Endothelial cell of umbilical vein (primary cell): ENCODE results near the gene COL23A1. TPM values are rescaled to one million over a fixed set of nuclear protein-coding genes. Genes with fewer than 3 reads are reported as not detected.

Source experiments
- BruUV-seq: library from RNA; stranded (reverse); fragments of 400-500 nt; replicated peaks from 2 replicates; lab custom pipeline; 2021; lab: Mats Ljungman, UMichigan
- CTCF ChIA-PET: fragments of 300-600, 350-600 bp; sonication (Branson Sonifier 250); formaldehyde crosslinking; loops from one replicate; lab custom pipeline; 2021; ENCODE audit warnings: antibody characterized with exemption, inconsistent platforms; lab: Charles Lee
- POLR2A ChIA-PET: fragments of 300-600, 350-600 bp; sonication (Branson Sonifier 250); formaldehyde crosslinking; loops from one replicate; lab custom pipeline; 2021; ENCODE audit warnings: antibody characterized with exemption, inconsistent platforms; lab: Charles Lee
- DNase-seq: peaks from one replicate; pipeline ENCODE4 v3.0.0-alpha.2; 2011; ENCODE audit warnings: low read depth, low spot score
- FAIRE-seq: peaks from 2 replicates; lab custom pipeline; 2011; peaks lifted over from hg19 to GRCh38; lab: Jason Lieb, UNC
- H2AFZ ChIP-seq: 2 replicates; pipeline ENCODE4 v1.6.0; 2012; ENCODE audit warnings: low read depth, low read length, control low read depth, inconsistent platforms
- H3K27ac ChIP-seq: 2 replicates; pipeline ENCODE4 v1.5.1; 2011; ENCODE audit warnings: low read depth, mild to moderate bottlenecking, control low read depth, low read length, moderate library complexity; ENCODE audit not compliant: insufficient read depth
- H3K27me3 ChIP-seq, 2 experiments: 2 replicates each; pipeline versions ENCODE4 v1.6.0 to v1.6.1; 2011; ENCODE audit warnings: low read length in 2 of 2, mixed read lengths in 1 of 2; ENCODE audit not compliant: control insufficient read depth in 2 of 2, insufficient read depth in 2 of 2
- H3K36me3 ChIP-seq, 2 experiments: 2 replicates in 1 of 2; 3 replicates in 1 of 2; pipeline ENCODE4 v1.5.1; 2011; ENCODE audit warnings: low read length in 2 of 2, mild to moderate bottlenecking in 1 of 2, moderate library complexity in 1 of 2; ENCODE audit not compliant: control insufficient read depth in 2 of 2, insufficient read depth in 2 of 2; ENCODE audit errors: extremely low read depth in 1 of 2
- H3K4me1 ChIP-seq: 3 replicates; pipeline ENCODE4 v1.5.1; 2011; ENCODE audit warnings: mild to moderate bottlenecking, low read length; ENCODE audit not compliant: control insufficient read depth, insufficient read depth; ENCODE audit errors: extremely low read depth
- H3K4me2 ChIP-seq: 2 replicates; pipeline ENCODE4 v1.6.1; 2011; ENCODE audit warnings: low read length, control low read depth, mixed read lengths; ENCODE audit not compliant: insufficient read depth
- H3K4me3 ChIP-seq, 3 experiments: fragments of 200-600 bp in 1 of 3; sonication (generic), shearing (Covaris generic) in 1 of 3; replicated peaks in 1 of 3; 2 replicates each; pipeline ENCODE4 v1.5.1; 2011 to 2016; ENCODE audit warnings: control low read depth in 3 of 3, low read length in 3 of 3, mild to moderate bottlenecking in 2 of 3, inconsistent platforms in 1 of 3, low read depth in 1 of 3, moderate library complexity in 1 of 3; ENCODE audit not compliant: insufficient read depth in 1 of 3
- H3K79me2 ChIP-seq: 2 replicates; pipeline ENCODE4 v1.6.0; 2012; ENCODE audit warnings: low read length, inconsistent platforms; ENCODE audit not compliant: control insufficient read depth, insufficient read depth
- H3K9ac ChIP-seq: replicated peaks from 2 replicates; pipeline ENCODE3; 2011; ENCODE audit warnings: low read length, control low read depth; ENCODE audit not compliant: insufficient read depth; ENCODE audit errors: extremely low read depth
- H3K9me1 ChIP-seq: replicated peaks from 3 replicates; pipeline ENCODE4 v1.6.0; 2011; ENCODE audit warnings: mild to moderate bottlenecking, low read length; ENCODE audit not compliant: control insufficient read depth, insufficient read depth; ENCODE audit errors: extremely low read depth
- H3K9me3 ChIP-seq: replicated peaks from 2 replicates; pipeline ENCODE4 v1.5.1; 2012; ENCODE audit warnings: low read length, inconsistent platforms; ENCODE audit not compliant: control insufficient read depth, insufficient read depth
- H4K20me1 ChIP-seq: replicated peaks from 2 replicates; pipeline ENCODE3; 2011; ENCODE audit warnings: mild to moderate bottlenecking, low read length; ENCODE audit not compliant: control insufficient read depth, insufficient read depth; ENCODE audit errors: extremely low read depth
- EZH2 ChIP-seq: IDR thresholded peaks from 2 replicates; pipeline ENCODE4 v1.6.1; 2012; ENCODE audit warnings: borderline replicate concordance, low read depth, mild to moderate bottlenecking, moderate library complexity, low read length, inconsistent platforms; ENCODE audit not compliant: severe bottlenecking
- FOS ChIP-seq: IDR thresholded peaks from 2 replicates; pipeline ENCODE4 v1.6.1; 2011; ENCODE audit warnings: mild to moderate bottlenecking, low read length, moderate library complexity, borderline replicate concordance; ENCODE audit not compliant: insufficient read depth
- GATA2 ChIP-seq: IDR thresholded peaks from 2 replicates; pipeline ENCODE4 v1.7.0; 2011; ENCODE audit warnings: low read depth, mild to moderate bottlenecking, moderate library complexity, mixed read lengths, low read length; ENCODE audit not compliant: insufficient read length, insufficient read depth
- JUN ChIP-seq: IDR thresholded peaks from 2 replicates; pipeline ENCODE4 v1.6.1; 2011; ENCODE audit warnings: borderline replicate concordance, low read depth; ENCODE audit not compliant: insufficient read length, insufficient read depth
- MYC ChIP-seq: IDR thresholded peaks from one replicate; pipeline ENCODE4 v1.6.1; 2011; ENCODE audit warnings: mild to moderate bottlenecking, low read depth, low read length
- POLR2A ChIP-seq: IDR thresholded peaks from 2 replicates; pipeline ENCODE4 v1.6.1; 2012; ENCODE audit warnings: low read depth, mild to moderate bottlenecking, control low read depth, low read length
- POLR2AphosphoS5 ChIP-seq: IDR thresholded peaks from 2 replicates; pipeline ENCODE4 v1.6.1; 2012; ENCODE audit warnings: low read depth, mild to moderate bottlenecking, control low read depth, low read length, moderate library complexity; ENCODE audit not compliant: insufficient read depth
- dilution Hi-C: fragments of 300-500 bp; cut with MboI; formaldehyde crosslinking; loops from one replicate; pipeline ENCODE4 v1.15.0; 2019; ENCODE audit warnings: low sequenced_read_pairs; ENCODE audit not compliant: extremely low pct_ligation_motif_present
- intact Hi-C: fragments of 100-400 bp; cut with micrococcal nuclease; formaldehyde crosslinking; loops from one replicate; pipeline ENCODE4 v1.10.0; 2022
- polyA plus RNA-seq, 4 experiments: library from polyadenylated mRNA; depleted of rRNA in 3 of 4; stranded (reverse) in 3 of 4; unstranded in 1 of 4; fragments of >200 nt; gene quantifications; 2 replicates each; pipeline versions ENCODE4 v1.2.1 to v1.2.3, GENCODE V29; 2011 to 2012; ENCODE audit warnings: missing spikeins in 1 of 4
- total RNA-seq: library from RNA; stranded (reverse); gene quantifications from 2 replicates; pipeline ENCODE4 v1.2.3, GENCODE V29; 2021
- TF ChIP-seq, protein P1 (sequence below): IDR thresholded peaks from 2 replicates; pipeline ENCODE4 v1.6.1; 2011; ENCODE audit not compliant: insufficient read depth, insufficient read length
- TF ChIP-seq, protein P2 (sequence below), 2 donors: IDR thresholded peaks; 1 replicate in 1 of 2; 2 replicates in 1 of 2; pipeline ENCODE4 v1.5.1; 2011; ENCODE audit warnings: low read length in 2 of 2, mild to moderate bottlenecking in 2 of 2, moderate library complexity in 2 of 2, control low read depth in 1 of 2, inconsistent platforms in 1 of 2, low read depth in 1 of 2; ENCODE audit not compliant: insufficient read depth in 1 of 2; ENCODE audit errors: extremely low read depth in 1 of 2

Gene COL23A1
- total and polyA plus RNA-seq, 2 donors (not counting 3 experiments of a cell fraction or from before 2014, with no cell fraction given) = not detected

DNA sequence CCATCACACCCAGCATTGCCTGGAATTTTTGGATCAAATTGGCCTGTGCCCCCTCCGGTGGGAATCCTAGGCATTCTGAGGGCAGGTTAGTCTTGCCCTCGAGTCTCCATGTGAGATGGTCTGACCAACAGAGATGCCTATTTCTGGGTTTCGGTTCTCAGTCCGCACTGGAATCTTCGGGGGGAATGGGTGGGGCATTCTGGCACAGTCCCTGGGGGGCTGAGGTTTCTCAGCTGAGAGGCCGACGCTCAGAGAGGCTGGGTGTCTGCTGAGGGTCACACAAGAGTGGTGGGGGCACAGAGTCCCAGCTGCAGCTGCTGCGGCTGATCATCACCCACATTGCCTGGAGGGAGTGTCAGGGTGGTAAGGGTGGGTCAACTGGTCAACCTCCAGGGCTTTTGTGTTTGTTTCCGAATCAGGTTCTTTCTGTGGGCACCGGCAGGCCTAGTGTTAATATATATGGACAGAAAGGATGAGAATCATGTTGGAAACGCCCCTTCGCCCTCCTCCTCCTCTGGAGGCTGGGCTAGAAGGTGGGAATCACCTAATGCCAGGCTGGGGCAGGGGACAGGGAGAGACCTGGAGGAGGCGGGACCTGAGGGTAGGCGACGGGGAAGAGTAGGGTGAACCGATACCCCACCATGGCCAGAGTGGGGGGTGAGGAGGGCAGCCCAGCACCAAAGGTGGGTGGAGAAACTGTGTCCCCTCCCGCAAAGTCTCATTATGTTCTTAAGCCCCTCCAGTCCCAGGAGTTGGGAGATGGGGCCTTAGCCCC, 208.1 kb downstream of the COL23A1 start:
- Histone ChIP-seq H2AFZ (no peak overlapping the region), H3K9me3 (no peaks in the 10 kb centered on the region), H3K4me3 (no peak overlapping the region), H3K9ac (no peak overlapping the region), H3K4me2 (no peak overlapping the region), H3K27ac (no peak overlapping the region), H3K27me3 (no peaks in the 10 kb centered on the region), H3K36me3 (no peaks in the 10 kb centered on the region), H4K20me1 (no peaks in the 10 kb centered on the region), H3K9me1 (no peaks in the 10 kb centered on the region), H3K4me1 (no peaks in the 10 kb centered on the region), H3K79me2 (no peaks in the 10 kb centered on the region)
- intact Hi-C loops = no loop called here
- dilution Hi-C loops = no loop called here
- ChIA-PET POLR2A (no interaction called here), CTCF (interaction anchor here (0.7 kb wide), 1 partner anchor 176 kb away, joined by 3 read pairs; no protein-coding TSS in a partner anchor)
- DNase-seq (no peak), FAIRE-seq (no peak)
- BruUV-seq = no TSS peak
- TF ChIP-seq, protein P1, sequence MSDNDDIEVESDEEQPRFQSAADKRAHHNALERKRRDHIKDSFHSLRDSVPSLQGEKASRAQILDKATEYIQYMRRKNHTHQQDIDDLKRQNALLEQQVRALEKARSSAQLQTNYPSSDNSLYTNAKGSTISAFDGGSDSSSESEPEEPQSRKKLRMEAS = no peak
- TF ChIP-seq, protein P2, sequence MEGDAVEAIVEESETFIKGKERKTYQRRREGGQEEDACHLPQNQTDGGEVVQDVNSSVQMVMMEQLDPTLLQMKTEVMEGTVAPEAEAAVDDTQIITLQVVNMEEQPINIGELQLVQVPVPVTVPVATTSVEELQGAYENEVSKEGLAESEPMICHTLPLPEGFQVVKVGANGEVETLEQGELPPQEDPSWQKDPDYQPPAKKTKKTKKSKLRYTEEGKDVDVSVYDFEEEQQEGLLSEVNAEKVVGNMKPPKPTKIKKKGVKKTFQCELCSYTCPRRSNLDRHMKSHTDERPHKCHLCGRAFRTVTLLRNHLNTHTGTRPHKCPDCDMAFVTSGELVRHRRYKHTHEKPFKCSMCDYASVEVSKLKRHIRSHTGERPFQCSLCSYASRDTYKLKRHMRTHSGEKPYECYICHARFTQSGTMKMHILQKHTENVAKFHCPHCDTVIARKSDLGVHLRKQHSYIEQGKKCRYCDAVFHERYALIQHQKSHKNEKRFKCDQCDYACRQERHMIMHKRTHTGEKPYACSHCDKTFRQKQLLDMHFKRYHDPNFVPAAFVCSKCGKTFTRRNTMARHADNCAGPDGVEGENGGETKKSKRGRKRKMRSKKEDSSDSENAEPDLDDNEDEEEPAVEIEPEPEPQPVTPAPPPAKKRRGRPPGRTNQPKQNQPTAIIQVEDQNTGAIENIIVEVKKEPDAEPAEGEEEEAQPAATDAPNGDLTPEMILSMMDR (IDR thresholded peaks at IDR 0.05; ENCODE audit: extremely low read depth in 1 of 2, insufficient read depth in 1 of 2, low read depth in 1 of 2, low read length in 2 of 2) = no peak
- TF ChIP-seq EZH2 = no peak
- no peak for TF ChIP-seq POLR2AphosphoS5
- TF ChIP-seq MYC = no peak
- no peak for TF ChIP-seq JUN
- no peak for TF ChIP-seq POLR2A
- TF ChIP-seq FOS = no peak
- TF ChIP-seq GATA2 = no peak
